CD14-positive monocyte (primary cell): ENCODE data around the gene PTPRN2. TPM values are rescaled to one million over a fixed set of nuclear protein-coding genes. Genes with fewer than 3 reads are reported as not detected.

Experiments used
- DNase-seq, 3 donors: peaks; one replicate each; pipeline ENCODE4 v3.0.0-alpha.2; 2011 to 2022
- H2AFZ ChIP-seq: 2 replicates; pipeline ENCODE4 v1.6.0; 2012; ENCODE audit warnings: mild to moderate bottlenecking, low read depth, low read length, inconsistent platforms; ENCODE audit not compliant: insufficient read depth, poor library complexity, severe bottlenecking
- H3K27ac ChIP-seq, 2 donors: 1 replicate in 1 of 2; 2 replicates in 1 of 2; pipeline ENCODE4 v1.5.1; 2012 to 2013; ENCODE audit warnings: low read length in 2 of 2, control low read depth in 1 of 2, inconsistent platforms in 1 of 2, low read depth in 1 of 2, mild to moderate bottlenecking in 1 of 2
- H3K27me3 ChIP-seq, 2 donors: one replicate each; pipeline versions ENCODE4 v1.6.0 to v1.6.1; 2011 to 2013; ENCODE audit warnings: low read length in 2 of 2; ENCODE audit not compliant: control insufficient read depth in 2 of 2, insufficient read depth in 2 of 2
- H3K36me3 ChIP-seq, 2 donors: replicated peaks in 1 of 2; 1 replicate in 1 of 2; 2 replicates in 1 of 2; pipeline versions ENCODE4 v1.5.1 to v1.6.1; 2012 to 2013; ENCODE audit warnings: low read length in 2 of 2, control low read depth in 1 of 2, inconsistent platforms in 1 of 2, mild to moderate bottlenecking in 1 of 2; ENCODE audit not compliant: insufficient read depth in 2 of 2, control insufficient read depth in 1 of 2
- H3K4me1 ChIP-seq, 2 donors: 1 replicate in 1 of 2; 2 replicates in 1 of 2; pipeline versions ENCODE4 v1.5.1 to v1.6.1; 2012 to 2013; ENCODE audit warnings: low read length in 2 of 2, control low read depth in 1 of 2, inconsistent platforms in 1 of 2, mild to moderate bottlenecking in 1 of 2, moderate library complexity in 1 of 2; ENCODE audit not compliant: insufficient read depth in 2 of 2, control insufficient read depth in 1 of 2
- H3K4me2 ChIP-seq: replicated peaks from 2 replicates; pipeline ENCODE3; 2012; ENCODE audit warnings: low read length, moderate library complexity, mild to moderate bottlenecking; ENCODE audit not compliant: poor library complexity, severe bottlenecking; ENCODE audit errors: extremely low read depth
- H3K4me3 ChIP-seq, 3 experiments: fragments of 200-600 bp in 1 of 3; sonication (generic) in 1 of 3; replicated peaks in 1 of 3; 1 replicate in 2 of 3; 2 replicates in 1 of 3; pipeline ENCODE4 v1.5.1; 2011 to 2013; ENCODE audit warnings: low read length in 3 of 3, mild to moderate bottlenecking in 3 of 3, control low read depth in 2 of 3, low read depth in 2 of 3, inconsistent platforms in 1 of 3, moderate library complexity in 1 of 3
- H3K79me2 ChIP-seq: 2 replicates; pipeline ENCODE4 v1.6.0; 2012; ENCODE audit warnings: mild to moderate bottlenecking, control low read depth, inconsistent platforms, low read length, moderate library complexity; ENCODE audit not compliant: insufficient read depth
- H3K9ac ChIP-seq: 2 replicates; pipeline ENCODE4 v1.6.0; 2017; ENCODE audit warnings: low read length, mild to moderate bottlenecking; ENCODE audit not compliant: insufficient read depth, poor library complexity, severe bottlenecking
- H3K9me3 ChIP-seq, 2 donors: replicated peaks in 1 of 2; 1 replicate in 1 of 2; 2 replicates in 1 of 2; pipeline versions ENCODE4 v1.5.1 to v1.6.1; 2012 to 2013; ENCODE audit warnings: low read length in 2 of 2, control low read depth in 1 of 2; ENCODE audit not compliant: control insufficient read depth in 1 of 2, insufficient read depth in 1 of 2
- H4K20me1 ChIP-seq: 2 replicates; pipeline ENCODE4 v1.6.0; 2012; ENCODE audit warnings: mild to moderate bottlenecking, low read length, control low read depth, moderate library complexity; ENCODE audit not compliant: insufficient read depth
- H3K27ac Mint-ChIP-seq, 7 donors: one replicate each; pipeline ENCODE4 v1.8.0; 2020; ENCODE audit warnings: mild to moderate bottlenecking in 7 of 7, mixed read lengths in 7 of 7, moderate library complexity in 6 of 7, inconsistent platforms in 2 of 7
- H3K27me3 Mint-ChIP-seq, 3 donors: one replicate each; pipeline ENCODE4 v1.8.0; 2021 to 2022; ENCODE audit warnings: low read depth in 3 of 3, mild to moderate bottlenecking in 3 of 3, mixed read lengths in 3 of 3, moderate library complexity in 3 of 3, inconsistent platforms in 1 of 3
- H3K36me3 Mint-ChIP-seq, 2 donors: one replicate each; pipeline ENCODE4 v1.8.0; 2020; ENCODE audit warnings: mixed read lengths in 2 of 2, inconsistent platforms in 1 of 2, mild to moderate bottlenecking in 1 of 2
- H3K4me1 Mint-ChIP-seq: one replicate; pipeline ENCODE4 v1.8.0; 2020; ENCODE audit warnings: mild to moderate bottlenecking, mixed read lengths
- H3K4me3 Mint-ChIP-seq, 2 donors: one replicate each; pipeline ENCODE4 v1.8.0; 2020; ENCODE audit warnings: mild to moderate bottlenecking in 2 of 2, mixed read lengths in 2 of 2, moderate library complexity in 1 of 2
- H3K9me3 Mint-ChIP-seq, 7 donors: one replicate each; pipeline ENCODE4 v1.8.0; 2020 to 2022; ENCODE audit warnings: mixed read lengths in 7 of 7, mild to moderate bottlenecking in 6 of 7, moderate library complexity in 6 of 7, inconsistent platforms in 2 of 7
- CTCF ChIP-seq: fragments of 200-600 bp; IDR thresholded peaks from one replicate; pipeline ENCODE4 v1.8.0; 2022; ENCODE audit warnings: antibody characterized with exemption, mild to moderate bottlenecking
- WGBS: methylation state at CpG from one replicate; pipeline ENCODE4 v1.1.5; 2013; ENCODE audit warnings: missing lambda C conversion rate; ENCODE audit not compliant: insufficient coverage; 5-methylcytosine and 5-hydroxymethylcytosine counted together
- intact Hi-C, 2 donors: fragments of 100-400 bp; cut with micrococcal nuclease; formaldehyde crosslinking; loops; one replicate each; pipeline versions ENCODE4 v1.15.0 to v1.15.1; 2023
- polyA plus RNA-seq, 3 donors: library from polyadenylated mRNA; depleted of rRNA in 1 of 3; unstranded in 2 of 3; stranded (reverse) in 1 of 3; fragments of 300-500 nt in 2 of 3; fragments of >200 nt in 1 of 3; fragmentation: Illumina TruSeq in 2 of 3; gene quantifications; 1 replicate in 2 of 3; 2 replicates in 1 of 3; pipeline ENCODE4 v1.2.3, GENCODE V29; 2012 to 2021

The PTPRN2 gene
- polyA plus RNA-seq, 3 donors: 0.25 to 1.4 (median 0.97) TPM

- H3K79me2 ChIP-seq: no peaks in the 10 kb centered on the region
- peaks cover 0 to 7% of the 10 kb centered on the region in 2 donors for H3K9me3 ChIP-seq
- H3K27ac Mint-ChIP-seq: no peak overlapping the region
- intact Hi-C loops: no loop called here
- no peak for TF ChIP-seq CTCF
- 93% methylated on average over 7 of the region's 13 CpGs for WGBS
- H3K9ac ChIP-seq: no peak overlapping the region
- no peak overlapping the region for H3K4me2 ChIP-seq
- no peak for DNase-seq
- no peaks in the 10 kb centered on the region for H3K27me3 ChIP-seq
- no peaks in the 10 kb centered on the region for H4K20me1 ChIP-seq
- no peak overlapping the region for H3K27ac ChIP-seq
- H3K4me3 Mint-ChIP-seq: no peak overlapping the region
- H3K4me3 ChIP-seq: no peak overlapping the region
- H2AFZ ChIP-seq: no peak overlapping the region
- H3K4me1 Mint-ChIP-seq: no peaks in the 10 kb centered on the region
- peaks cover 0 to 4% (median 3%) of the 10 kb centered on the region in 3 donors for H3K27me3 Mint-ChIP-seq
- peaks cover 0 to 6% (median 0%) of the 10 kb centered on the region in 7 donors for H3K9me3 Mint-ChIP-seq
- no peaks in the 10 kb centered on the region for H3K36me3 ChIP-seq
- no peaks in the 10 kb centered on the region for H3K36me3 Mint-ChIP-seq
- no peaks in the 10 kb centered on the region for H3K4me1 ChIP-seq
Measured at GRCh38 chr7:157787275-157787701, 800.3 kb downstream of the PTPRN2 start.

GRCh38 chr7:157786375-157787274 is 801.0 kb downstream of the PTPRN2 start:
- no peak overlapping the region for H3K4me2 ChIP-seq
- H3K27me3 ChIP-seq: no peaks in the 10 kb centered on the region
- WGBS: 95% methylated on average over 26 of the region's 47 CpGs
- intact Hi-C loops: no loop called here
- Mint-ChIP-seq H3K9me3 (peaks cover 0 to 6% (median 0%) of the 10 kb centered on the region in 7 donors), H3K27ac (no peak overlapping the region), H3K27me3 (peaks cover 0 to 3% (median 3%) of the 10 kb centered on the region in 3 donors), H3K36me3 (no peaks in the 10 kb centered on the region), H3K4me3 (no peak overlapping the region), H3K4me1 (no peaks in the 10 kb centered on the region)
- no peaks in the 10 kb centered on the region for H4K20me1 ChIP-seq
- H3K36me3 ChIP-seq: no peaks in the 10 kb centered on the region
- no peak for TF ChIP-seq CTCF
- peaks cover 0 to 7% of the 10 kb centered on the region in 2 donors for H3K9me3 ChIP-seq
- H3K79me2 ChIP-seq: no peaks in the 10 kb centered on the region
- H3K9ac ChIP-seq: no peak overlapping the region
- H3K4me3 ChIP-seq: no peak overlapping the region
- no peak overlapping the region for H2AFZ ChIP-seq
- no peak for DNase-seq
- no peak overlapping the region for H3K27ac ChIP-seq
- H3K4me1 ChIP-seq: no peaks in the 10 kb centered on the region
